HFF-Myc (cell line): ENCODE data around the gene PTPN9.
"Not testable (repeated sequence)": the region's sequence is repeated elsewhere in the genome, so short reads cannot be mapped to it uniquely, and the experiment has no call there.

Source experiments
- DNase-seq: peaks from one replicate; pipeline ENCODE4 v3.0.0-alpha.2; 2011; ENCODE audit warnings: low read depth; ENCODE audit errors: extremely low read depth
- H3K4me3 ChIP-seq: replicated peaks from 2 replicates; pipeline ENCODE4 v1.5.1; 2011; ENCODE audit warnings: low read depth, mild to moderate bottlenecking, control low read depth, low read length
- TF ChIP-seq, protein P1 (sequence below): IDR thresholded peaks from 2 replicates; pipeline ENCODE4 v1.5.1; 2012; ENCODE audit warnings: mild to moderate bottlenecking, low read depth, low read length, control low read depth; ENCODE audit errors: missing control alignments

The PTPN9 gene

DNA sequence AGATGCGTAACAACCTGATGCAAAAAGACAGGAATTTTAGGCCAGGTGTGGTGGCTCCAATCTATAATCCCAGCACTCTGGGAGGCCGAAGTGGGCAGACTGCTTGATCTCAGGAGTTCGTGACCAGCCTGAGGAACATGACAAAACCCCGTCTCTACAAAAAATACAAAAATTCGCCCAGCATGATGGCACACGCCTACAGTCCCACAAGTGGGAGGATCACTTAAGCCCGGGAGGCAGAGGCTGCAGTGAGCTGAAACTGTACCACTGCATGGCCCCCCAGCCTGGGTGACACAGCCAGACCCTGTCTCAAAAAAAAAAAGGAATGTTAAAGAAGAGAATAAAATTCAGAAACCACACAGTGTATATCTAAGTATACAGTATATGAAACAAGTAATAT lies 40.7 kb downstream of the PTPN9 start:
- H3K4me3 ChIP-seq, result no peak overlapping the region
- TF ChIP-seq, protein P1, sequence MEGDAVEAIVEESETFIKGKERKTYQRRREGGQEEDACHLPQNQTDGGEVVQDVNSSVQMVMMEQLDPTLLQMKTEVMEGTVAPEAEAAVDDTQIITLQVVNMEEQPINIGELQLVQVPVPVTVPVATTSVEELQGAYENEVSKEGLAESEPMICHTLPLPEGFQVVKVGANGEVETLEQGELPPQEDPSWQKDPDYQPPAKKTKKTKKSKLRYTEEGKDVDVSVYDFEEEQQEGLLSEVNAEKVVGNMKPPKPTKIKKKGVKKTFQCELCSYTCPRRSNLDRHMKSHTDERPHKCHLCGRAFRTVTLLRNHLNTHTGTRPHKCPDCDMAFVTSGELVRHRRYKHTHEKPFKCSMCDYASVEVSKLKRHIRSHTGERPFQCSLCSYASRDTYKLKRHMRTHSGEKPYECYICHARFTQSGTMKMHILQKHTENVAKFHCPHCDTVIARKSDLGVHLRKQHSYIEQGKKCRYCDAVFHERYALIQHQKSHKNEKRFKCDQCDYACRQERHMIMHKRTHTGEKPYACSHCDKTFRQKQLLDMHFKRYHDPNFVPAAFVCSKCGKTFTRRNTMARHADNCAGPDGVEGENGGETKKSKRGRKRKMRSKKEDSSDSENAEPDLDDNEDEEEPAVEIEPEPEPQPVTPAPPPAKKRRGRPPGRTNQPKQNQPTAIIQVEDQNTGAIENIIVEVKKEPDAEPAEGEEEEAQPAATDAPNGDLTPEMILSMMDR, result no peak
- no peak for DNase-seq

DNA sequence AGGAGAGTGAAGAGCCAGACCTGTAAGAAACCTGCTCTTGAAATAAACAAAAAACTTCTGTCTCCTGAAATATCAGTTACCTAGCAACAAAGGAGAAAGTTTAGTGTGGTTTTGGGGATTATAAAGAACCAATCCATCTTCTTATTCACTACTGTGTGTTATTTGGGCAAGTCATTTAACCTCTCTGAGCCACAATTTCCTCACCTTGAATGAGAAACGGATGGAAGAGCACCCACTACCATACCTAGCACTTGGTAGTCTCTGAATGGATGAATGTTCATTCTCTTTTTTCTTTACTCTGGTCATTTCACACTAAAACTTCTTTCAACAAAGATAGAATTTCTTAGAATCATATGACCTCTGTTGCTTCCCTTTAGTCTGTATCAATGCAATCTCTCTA lies 45.2 kb downstream of the PTPN9 start:
- no peak overlapping the region for H3K4me3 ChIP-seq
- TF ChIP-seq, protein P1, result no peak
- DNase-seq, result no peak

GRCh38 chr15:75532413-75533250 lies 46.5 kb downstream of the PTPN9 start:
- H3K4me3 ChIP-seq, result no peak overlapping the region
- TF ChIP-seq, protein P1, result peak; percentile 63
- DNase-seq, result peak; percentile 66

- TF ChIP-seq, protein P1, result no peak
- H3K4me3 ChIP-seq, result no peak overlapping the region
- no peak for DNase-seq
Observed at GRCh38 chr15:75531041-75531450, 48.1 kb downstream of the PTPN9 start.

DNA sequence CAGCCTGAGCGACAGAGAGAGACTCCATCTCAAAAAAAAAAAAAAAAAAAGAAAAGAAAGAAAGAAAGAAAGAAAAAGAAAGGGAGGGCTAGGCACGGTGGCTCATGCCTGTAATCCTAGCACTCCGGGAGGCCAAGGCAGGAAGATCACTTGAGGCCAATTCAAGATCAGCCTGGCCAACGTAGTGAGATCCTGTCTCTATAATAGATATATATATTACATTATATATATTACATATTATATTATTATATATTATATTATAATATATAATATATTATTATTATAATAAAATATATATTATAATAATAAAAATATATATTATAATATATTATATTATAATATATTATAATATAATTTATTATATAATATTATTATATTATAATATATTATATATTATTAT lies 48.9 kb downstream of the PTPN9 start:
- H3K4me3 ChIP-seq, result no peak overlapping the region
- TF ChIP-seq, protein P1, result no peak
- no peak for DNase-seq

DNA sequence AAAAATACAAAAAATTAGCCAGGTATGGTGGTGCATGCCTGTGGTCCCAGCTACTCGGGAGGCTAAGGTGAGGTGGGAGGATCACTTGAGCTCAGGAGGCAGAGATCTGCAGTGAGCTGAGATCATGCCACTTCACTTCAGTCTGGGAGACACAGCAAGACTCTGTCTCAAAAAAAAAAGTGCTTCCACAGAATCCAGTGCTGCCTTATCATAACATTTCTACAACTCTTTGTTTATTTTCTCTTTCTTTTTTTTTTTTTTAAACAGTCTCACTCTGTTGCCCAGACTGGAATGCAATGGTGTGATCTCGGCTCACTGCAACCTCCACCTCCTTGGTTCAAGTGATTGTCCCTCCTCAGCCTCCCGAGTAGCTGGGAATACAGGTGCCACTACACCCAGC lies 53.4 kb downstream of the PTPN9 start:
- DNase-seq, H3K4me3 ChIP-seq: not testable (repeated sequence)

DNA sequence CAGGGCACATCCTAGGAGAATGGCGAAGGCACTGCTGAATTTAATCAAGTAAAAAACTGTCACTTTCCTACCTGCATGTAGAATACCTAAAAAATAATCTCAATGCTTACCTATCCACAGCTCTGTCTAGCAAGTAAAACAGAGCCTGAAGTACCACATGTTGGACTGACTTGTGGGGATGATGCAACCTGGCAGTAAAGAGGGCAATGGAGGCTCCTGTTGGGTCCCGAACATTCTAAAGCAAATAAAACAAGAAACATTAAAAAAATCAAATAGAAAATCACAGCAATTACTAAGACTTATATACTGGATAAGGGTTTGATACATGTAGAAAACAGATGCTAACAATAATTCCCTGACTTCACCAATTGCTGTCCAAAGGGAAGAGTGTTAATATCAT lies 56.1 kb downstream of the PTPN9 start:
- no peak for DNase-seq
- no peak overlapping the region for H3K4me3 ChIP-seq
- TF ChIP-seq, protein P1, result no peak
